GM18519 (cell line): ENCODE results near the gene RASA4.
"Not testable (repeated sequence)": the region's sequence is repeated elsewhere in the genome, so short reads cannot be mapped to it uniquely, and the experiment has no call there.

Source experiments
- ATAC-seq: cut with Tn5 transposase; IDR thresholded peaks from one replicate; pipeline ENCODE4 v1.9.1; 2021; ENCODE audit warnings: mild to moderate bottlenecking, moderate library complexity; ENCODE audit not compliant: unreplicated experiment, low FRiP score

Gene RASA4

GRCh38 chr7:102616507-102617125 is at the start of gene RASA4:
RASA4 (minus strand) TSS chr7:102616756; CDS start chr7:102616689, 67 bp downstream.
- peak; percentile 45 for ATAC-seq

GRCh38 chr7:102664765-102665164 is 48.2 kb upstream of the RASA4 start:
- ATAC-seq = not testable (repeated sequence)

GRCh38 chr7:102649924-102650323 is 33.4 kb upstream of the RASA4 start, which contains the start of gene SPDYE2B:
SPDYE2B (plus strand) TSS chr7:102650319; CDS start chr7:102652349, 2,030 bp downstream.
- ATAC-seq = not testable (repeated sequence)

GRCh38 chr7:102647813-102648212 is 31.3 kb upstream of the RASA4 start:
- ATAC-seq = not testable (repeated sequence)

GRCh38 chr7:102643404-102643803 is 26.8 kb upstream of the RASA4 start:
- not testable (repeated sequence) for ATAC-seq

GRCh38 chr7:102642691-102643090 is 26.1 kb upstream of the RASA4 start, which contains the start of gene UPK3BL1:
UPK3BL1 (minus strand) TSS chr7:102642791; CDS start chr7:102642741, 50 bp downstream.
- ATAC-seq = not testable (repeated sequence)

GRCh38 chr7:102638848-102639247 is 22.3 kb upstream of the RASA4 start:
- ATAC-seq = not testable (repeated sequence)

GRCh38 chr7:102636956-102637355 is 20.4 kb upstream of the RASA4 start:
- not testable (repeated sequence) for ATAC-seq

GRCh38 chr7:102635354-102635753 is 18.8 kb upstream of the RASA4 start:
- not testable (repeated sequence) for ATAC-seq

- ATAC-seq = not testable (repeated sequence)
Measured at GRCh38 chr7:102634299-102634698, 17.7 kb upstream of the RASA4 start.

- ATAC-seq = not testable (repeated sequence)
Measured at GRCh38 chr7:102630622-102631021, 14.1 kb upstream of the RASA4 start.

- not testable (repeated sequence) for ATAC-seq
Measured at GRCh38 chr7:102627271-102627904, 10.8 kb upstream of the RASA4 start.

GRCh38 chr7:102618122-102618521 is 1.6 kb upstream of the RASA4 start:
- ATAC-seq = not testable (repeated sequence)

- ATAC-seq = not testable (repeated sequence)
Measured at GRCh38 chr7:102615930-102616329, 626 bp downstream of the RASA4 start.

- not testable (repeated sequence) for ATAC-seq
Measured at GRCh38 chr7:102614873-102615272, 1.7 kb downstream of the RASA4 start.

GRCh38 chr7:102614346-102614697 is 2.2 kb downstream of the RASA4 start:
- peak; percentile 1 for ATAC-seq

- peak; percentile 56 for ATAC-seq
Measured at GRCh38 chr7:102613575-102614345, 2.8 kb downstream of the RASA4 start.

- ATAC-seq = not testable (repeated sequence)
Measured at GRCh38 chr7:102611675-102612325, 4.8 kb downstream of the RASA4 start.

GRCh38 chr7:102611013-102611674 is 5.4 kb downstream of the RASA4 start:
- not testable (repeated sequence) for ATAC-seq

GRCh38 chr7:102610441-102610840 is 6.1 kb downstream of the RASA4 start:
- not testable (repeated sequence) for ATAC-seq
